Keratinocyte (primary cell): ENCODE data around the gene TCHP.

Experiments used
- EZH2 ChIP-seq: IDR thresholded peaks from one replicate; pipeline ENCODE4 v1.6.1; 2012; ENCODE audit warnings: inconsistent platforms, mild to moderate bottlenecking, low read length, moderate library complexity
- TF ChIP-seq, protein P1 (sequence below), 3 experiments: IDR thresholded peaks in 1 of 3; conservative IDR thresholded peaks in 1 of 3; optimal IDR thresholded peaks in 1 of 3; 2 replicates in 2 of 3; 3 replicates in 1 of 3; pipeline versions ENCODE3 to v1.5.1; 2011; ENCODE audit warnings: low read length in 3 of 3, mild to moderate bottlenecking in 3 of 3, moderate library complexity in 2 of 3, control low read depth in 1 of 3, inconsistent platforms in 1 of 3; ENCODE audit not compliant: insufficient read depth in 2 of 3; ENCODE audit errors: extremely low read depth in 1 of 3

DNA sequence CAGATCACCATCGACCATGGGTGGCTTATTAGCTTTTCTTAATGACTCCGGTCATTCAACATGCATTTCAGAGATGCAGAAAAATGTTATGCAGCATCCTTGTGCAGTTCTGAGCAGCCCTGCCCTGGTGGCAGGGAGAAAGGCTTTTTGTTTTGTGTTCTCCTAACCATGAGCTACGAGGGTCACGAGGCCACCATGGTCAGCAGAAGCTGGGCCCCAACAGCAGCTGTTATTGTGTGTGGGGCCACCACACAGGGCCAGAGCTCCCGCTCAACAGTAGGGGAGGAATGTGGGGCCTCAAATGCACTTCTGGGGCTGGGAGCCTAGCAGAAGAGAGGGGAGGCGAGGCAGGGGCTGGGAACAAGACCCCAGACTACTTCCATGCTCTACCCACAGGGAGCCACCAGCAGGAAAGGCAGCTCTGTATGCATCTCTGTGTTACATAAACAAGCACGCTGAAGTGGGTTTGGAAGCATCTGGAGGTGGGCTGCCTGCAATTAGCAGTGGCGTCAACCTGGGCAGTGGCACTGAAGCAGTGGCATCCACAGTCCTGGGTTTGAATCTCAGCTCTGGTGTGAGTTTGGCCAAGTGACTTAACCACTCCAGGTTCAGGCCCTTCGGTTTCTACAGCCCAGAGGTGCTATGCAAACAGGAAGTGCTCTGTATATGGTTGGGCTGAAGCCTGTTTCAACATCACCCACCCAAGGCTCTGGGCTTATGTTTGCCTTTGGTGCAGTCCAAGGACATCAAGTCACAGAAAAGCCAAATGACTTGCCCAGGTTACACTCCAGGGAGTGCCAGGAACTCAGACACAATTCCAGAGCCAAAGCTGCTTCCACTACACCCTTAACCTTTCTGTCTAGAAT, 36.0 kb upstream of the TCHP start:
- TF ChIP-seq, protein P1, sequence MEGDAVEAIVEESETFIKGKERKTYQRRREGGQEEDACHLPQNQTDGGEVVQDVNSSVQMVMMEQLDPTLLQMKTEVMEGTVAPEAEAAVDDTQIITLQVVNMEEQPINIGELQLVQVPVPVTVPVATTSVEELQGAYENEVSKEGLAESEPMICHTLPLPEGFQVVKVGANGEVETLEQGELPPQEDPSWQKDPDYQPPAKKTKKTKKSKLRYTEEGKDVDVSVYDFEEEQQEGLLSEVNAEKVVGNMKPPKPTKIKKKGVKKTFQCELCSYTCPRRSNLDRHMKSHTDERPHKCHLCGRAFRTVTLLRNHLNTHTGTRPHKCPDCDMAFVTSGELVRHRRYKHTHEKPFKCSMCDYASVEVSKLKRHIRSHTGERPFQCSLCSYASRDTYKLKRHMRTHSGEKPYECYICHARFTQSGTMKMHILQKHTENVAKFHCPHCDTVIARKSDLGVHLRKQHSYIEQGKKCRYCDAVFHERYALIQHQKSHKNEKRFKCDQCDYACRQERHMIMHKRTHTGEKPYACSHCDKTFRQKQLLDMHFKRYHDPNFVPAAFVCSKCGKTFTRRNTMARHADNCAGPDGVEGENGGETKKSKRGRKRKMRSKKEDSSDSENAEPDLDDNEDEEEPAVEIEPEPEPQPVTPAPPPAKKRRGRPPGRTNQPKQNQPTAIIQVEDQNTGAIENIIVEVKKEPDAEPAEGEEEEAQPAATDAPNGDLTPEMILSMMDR (optimal IDR thresholded peaks at IDR 0.05 in 1 of 3, IDR thresholded peaks at IDR 0.05 in 1 of 3, conservative IDR thresholded peaks at IDR 0.05 in 1 of 3; ENCODE audit: extremely low read depth in 1 of 3, insufficient read depth in 2 of 3, low read length in 3 of 3) = no peak
- no peak for TF ChIP-seq EZH2
